GM18517 (cell line): ENCODE measurements around the gene PLA2G2C.

Experiments
- ATAC-seq: cut with Tn5 transposase; IDR thresholded peaks from one replicate; pipeline ENCODE4 v1.9.1; 2021; ENCODE audit warnings: mild to moderate bottlenecking, moderate library complexity; ENCODE audit not compliant: unreplicated experiment

PLA2G2C gene

DNA sequence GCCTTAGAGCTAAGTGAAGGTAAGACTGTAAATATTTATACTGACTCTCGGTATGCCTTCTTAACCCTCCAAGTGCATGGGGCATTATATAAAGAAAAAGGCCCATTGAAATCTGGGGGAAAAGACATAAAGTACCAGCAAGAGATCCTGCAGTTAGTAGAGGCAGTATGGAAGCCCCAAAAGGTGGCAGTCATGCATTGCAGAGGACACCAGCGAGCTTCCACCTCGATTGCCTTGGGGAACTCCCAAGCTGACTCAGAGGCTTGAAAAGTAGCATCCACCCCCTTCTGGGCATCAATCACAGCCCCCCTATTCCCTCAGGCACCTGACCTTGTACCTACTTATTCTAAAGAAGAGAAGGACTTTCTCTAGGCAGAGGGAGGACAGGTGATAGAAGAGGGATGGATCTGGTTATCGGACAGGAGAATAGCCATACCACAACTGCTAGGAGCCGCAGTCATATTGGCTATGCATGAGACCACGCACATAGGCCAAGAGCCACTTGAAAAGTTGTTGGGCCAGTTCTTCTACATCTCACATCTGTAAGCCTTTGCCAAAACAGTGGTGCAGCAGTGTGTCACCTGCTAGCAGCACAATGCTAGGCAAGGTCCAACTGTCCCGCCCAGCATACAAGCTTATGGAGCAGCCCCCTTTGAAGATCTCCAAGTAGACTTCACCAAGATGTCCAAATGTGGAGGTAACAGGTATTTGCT lies 27.8 kb downstream of the PLA2G2C start:
- ATAC-seq = no peak

GRCh38 chr1:20154301-20154831 lies 32.0 kb downstream of the PLA2G2C start:
- no peak for ATAC-seq

DNA sequence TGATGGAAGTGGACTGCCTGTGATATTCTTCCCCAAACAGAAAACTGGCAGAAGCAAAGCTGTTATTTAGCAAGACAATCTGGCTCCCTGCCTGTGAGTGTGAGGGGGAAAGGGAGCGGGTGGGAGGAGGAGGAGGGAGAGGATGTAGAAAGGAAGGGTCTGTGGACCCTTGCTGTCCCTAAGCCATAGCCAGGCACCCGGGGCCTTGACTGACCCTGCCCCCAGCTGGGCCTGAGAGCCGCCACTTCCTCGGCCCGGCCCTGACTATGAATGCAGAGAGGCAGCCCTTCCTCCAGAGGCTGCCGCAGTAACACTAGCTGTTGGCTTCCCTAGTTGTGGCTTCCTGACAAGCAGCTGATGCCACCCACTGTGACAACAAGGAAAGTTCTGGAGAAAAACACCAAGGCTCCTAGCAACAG lies 33.3 kb downstream of the PLA2G2C start:
- no peak for ATAC-seq

DNA sequence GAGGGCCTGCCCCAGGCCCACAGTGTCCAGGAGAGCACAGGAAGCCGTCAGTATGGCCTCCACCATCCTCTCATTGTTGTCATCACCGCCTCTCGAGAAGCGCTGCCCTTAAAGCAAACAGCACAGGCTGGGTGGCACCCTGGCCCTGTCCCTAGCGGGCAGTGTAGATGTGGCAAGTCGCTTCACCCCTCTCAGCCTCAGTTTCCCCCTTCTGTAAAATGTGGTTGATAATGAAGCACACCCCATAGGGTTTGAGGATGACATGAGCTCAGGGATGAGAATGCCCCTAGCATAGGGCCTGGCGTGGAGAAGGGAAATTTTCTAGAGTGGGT lies 33.8 kb downstream of the PLA2G2C start:
- no peak for ATAC-seq

GRCh38 chr1:20151906-20152598 lies 34.3 kb downstream of the PLA2G2C start:
- ATAC-seq = no peak

DNA sequence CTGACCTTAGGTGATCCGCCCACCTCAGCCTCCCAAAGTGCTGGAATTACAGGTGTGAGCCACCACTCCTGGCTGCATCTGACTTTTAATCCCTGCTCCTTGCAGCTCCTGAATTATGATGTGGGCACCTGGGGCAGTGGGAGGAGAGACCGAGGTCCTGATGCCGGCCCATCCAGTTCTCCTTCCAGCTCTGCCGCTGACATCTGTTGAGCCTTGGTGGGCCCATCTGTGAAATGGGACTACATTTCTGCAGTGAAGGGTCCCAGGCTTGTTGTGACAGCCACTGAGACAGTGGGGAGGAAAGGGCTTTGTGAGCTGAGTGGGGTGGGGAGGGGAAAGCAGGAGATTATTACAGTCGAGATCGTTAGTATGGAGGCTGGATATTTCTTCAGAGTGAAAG lies 35.3 kb downstream of the PLA2G2C start:
- ATAC-seq = no peak

DNA sequence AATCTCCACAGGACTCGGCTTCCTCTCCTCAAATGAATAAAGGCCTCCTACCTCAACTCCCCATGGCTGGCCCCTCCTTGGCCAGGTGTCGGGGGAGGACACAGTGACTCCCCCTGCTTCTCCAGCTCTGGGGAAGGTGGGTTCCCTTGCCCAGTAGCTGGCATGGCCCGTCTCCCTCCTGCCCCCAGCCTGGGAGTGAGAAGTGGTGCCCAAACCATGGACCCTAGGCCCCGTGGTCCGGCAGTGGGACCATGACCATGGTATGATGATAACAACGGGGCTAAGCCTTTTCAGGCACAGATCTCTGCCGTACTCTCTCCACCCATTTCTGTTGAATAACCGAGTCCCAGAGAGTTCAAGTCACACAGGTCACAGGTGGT lies 36.0 kb downstream of the PLA2G2C start:
- no peak for ATAC-seq

- no peak for ATAC-seq
Observed at GRCh38 chr1:20149601-20150325, 36.6 kb downstream of the PLA2G2C start.

DNA sequence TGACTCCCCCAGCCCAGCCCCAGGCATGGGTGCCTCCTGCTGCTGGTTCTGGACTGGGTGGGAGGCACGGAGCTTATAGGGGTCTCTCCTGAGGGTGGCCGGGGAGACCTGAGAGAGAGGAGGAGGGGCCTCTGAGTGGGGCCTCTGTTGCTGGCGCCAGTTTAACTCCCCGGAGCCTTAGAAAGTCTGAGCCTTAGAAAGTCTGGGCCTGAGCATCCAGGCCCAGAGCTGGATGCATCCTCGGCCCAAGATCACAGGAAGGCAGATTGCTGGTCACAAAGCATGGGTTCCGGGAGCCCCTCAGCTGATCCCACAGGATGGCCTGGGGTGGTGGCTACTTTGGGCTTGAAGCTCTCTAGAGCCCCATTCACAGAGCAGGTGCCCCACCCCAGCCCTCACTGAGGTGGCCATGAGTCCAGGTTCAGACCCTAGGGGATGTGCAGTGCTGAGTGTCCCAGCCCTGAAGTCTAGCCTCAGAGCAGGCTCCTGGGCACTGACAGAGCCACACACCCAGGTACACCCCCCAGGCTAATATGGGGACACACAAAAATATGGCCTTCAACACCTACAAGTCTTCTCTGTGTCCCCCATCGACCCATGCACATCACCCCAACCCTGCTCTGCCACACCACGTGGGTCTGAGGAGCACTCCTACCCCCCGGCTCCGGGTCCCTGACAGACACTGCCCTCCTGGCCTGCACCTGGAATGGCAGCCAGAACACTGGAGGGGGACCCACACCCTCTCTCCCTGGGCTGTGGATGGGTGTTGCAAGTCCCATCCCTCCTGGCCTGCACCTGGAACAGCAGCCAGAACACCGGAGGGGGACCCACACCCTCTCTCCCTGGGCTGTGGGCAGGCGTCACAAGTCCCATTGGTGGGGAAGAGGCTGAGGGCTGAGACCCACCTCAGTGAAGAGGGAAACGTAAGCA lies 37.5 kb downstream of the PLA2G2C start:
- ATAC-seq = no peak

DNA sequence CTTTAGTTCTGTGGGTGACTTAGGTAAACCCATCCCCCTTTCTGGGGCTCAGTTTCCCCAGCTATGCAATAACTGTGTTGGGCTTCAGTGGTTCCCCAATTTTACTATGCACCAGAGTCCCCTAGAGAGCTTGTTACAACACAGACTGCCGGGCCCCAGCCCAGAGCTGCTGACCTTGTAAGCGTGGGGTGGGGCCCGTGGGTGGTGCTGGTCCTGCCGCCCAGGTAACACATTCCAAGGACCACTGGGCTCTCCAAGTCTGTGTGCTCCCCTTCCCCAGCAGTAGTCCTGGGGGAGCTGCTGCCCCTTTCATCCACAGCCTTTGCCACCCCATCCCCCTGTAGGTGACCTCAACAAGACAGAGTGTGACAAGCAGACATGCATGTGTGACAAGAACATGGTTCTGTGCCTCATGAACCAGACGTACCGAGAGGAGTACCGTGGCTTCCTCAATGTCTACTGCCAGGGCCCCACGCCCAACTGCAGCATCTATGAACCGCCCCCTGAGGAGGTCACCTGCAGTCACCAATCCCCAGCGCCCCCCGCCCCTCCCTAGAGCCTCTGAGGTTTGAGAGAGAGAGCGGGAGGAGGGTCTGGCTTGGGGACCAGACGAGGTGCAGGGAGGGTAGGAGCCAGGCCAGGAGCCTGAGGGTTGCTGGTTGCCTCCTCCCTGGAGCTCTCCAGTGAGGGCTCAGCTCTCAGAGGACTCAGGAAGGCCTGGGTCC lies 38.3 kb downstream of the PLA2G2C start:
- no peak for ATAC-seq

DNA sequence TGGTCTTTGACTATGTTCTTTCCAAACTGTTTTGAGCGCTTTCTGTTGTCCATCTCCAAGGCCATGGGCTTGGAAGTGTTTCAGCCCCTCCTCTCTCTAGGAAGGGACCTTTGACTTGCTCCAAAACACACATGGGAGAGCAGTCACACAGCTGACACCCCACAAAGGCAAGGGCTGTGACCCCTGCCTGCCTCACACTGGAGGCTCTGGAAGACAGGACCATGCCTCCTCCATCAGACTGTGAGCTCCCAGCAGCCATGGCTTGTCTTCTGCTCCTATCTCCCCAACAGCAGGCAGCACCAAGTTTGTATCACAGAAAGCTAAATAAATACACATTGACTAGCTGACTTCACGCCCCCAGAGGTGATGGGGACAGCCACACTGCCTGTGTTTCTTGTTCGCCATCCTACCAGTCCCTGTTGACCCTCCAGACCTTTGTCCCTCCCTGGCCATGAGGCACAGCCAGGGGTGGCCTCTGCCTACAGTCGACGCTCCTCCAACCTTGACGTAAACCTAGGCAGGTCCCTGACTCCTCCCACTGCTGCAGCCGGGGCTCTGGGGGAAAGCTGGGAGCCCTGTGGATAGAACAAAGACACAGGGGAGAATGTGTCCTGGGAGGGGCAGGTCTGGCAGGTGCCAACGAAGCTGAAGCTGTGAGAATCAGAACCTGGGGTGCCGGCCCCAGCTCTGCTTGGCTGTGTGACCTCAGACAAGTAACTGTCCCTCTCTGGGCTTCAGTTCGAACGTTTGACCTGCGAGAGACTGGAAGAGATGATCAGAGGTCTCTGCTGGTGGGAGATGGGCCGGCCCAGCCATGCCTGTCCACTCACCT lies 42.4 kb downstream of the PLA2G2C start:
- ATAC-seq = no peak

DNA sequence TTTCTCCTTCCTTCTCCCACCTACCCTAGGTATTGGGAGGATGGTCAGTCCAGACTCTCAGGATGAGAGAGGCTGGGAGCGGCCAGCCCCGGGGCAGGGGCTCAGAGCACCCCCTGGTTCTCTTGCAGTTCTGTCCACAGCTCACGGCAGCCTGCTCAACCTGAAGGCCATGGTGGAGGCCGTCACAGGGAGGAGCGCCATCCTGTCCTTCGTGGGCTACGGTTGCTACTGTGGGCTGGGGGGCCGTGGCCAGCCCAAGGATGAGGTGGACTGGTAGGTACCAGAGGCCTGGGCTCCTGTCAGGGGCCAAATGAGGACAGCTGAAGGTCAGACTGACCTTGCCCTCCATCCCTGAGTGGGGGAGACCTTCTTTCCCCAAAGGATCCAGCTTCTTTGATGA lies 43.0 kb downstream of the PLA2G2C start:
- no peak for ATAC-seq

GRCh38 chr1:20142001-20142710 lies 44.2 kb downstream of the PLA2G2C start:
- no peak for ATAC-seq

GRCh38 chr1:20141466-20141865 lies 44.9 kb downstream of the PLA2G2C start:
- ATAC-seq = no peak

GRCh38 chr1:20141001-20141400 lies 45.3 kb downstream of the PLA2G2C start:
- ATAC-seq = no peak

DNA sequence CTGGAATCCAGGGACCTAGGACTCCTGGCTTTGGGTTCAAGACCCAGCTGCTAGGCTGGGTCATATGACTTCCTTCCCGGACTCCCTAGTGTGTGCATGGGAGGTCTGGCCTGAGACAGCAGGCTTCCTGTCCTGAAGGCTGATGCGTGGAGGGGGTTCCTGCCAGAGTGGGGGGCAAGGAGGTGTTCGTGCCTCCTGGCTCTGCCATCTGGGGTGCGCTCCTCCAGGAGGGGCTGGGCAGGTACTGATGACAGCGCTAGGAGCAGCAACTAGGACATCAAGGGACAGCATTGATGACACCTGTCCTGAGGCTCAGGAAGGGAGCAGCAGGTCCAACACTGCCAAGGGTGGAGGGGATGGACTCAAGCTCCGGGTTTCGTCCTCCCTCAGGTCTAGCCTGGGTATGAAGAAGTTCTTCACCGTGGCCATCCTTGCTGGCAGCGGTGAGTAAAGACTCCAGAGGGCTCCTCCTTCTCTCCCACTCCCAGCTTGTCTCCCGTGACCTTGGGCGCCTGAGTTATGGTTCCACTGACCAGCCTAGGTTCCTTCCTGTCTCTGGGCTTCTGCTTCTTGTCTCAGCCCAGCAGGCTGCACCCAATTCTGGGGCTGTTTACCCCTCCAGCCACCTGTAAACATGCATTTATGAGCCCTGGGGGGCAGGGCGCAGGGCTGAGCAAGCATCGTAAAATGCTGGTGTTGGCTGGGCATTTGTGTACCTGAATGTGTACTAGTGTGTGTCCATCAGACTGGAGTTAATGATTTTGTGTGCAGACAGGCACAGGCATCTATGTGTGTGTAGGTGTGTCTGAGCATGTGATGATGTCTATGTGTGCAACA lies 46.3 kb downstream of the PLA2G2C start:
- no peak for ATAC-seq

GRCh38 chr1:20138961-20139550 lies 47.3 kb downstream of the PLA2G2C start, which contains the start of gene PLA2G2F:
Gene PLA2G2F (plus strand): TSS chr1:20139323. CDS start chr1:20139428, 105 bp downstream.
- ATAC-seq = no peak
